ENCODE results near the gene LRCH4.

- TF ChIP-seq CTCF (IDR thresholded peaks at IDR 0.05) (no peak), EZH2 (IDR thresholded peaks at IDR 0.05; ENCODE audit: borderline replicate concordance, insufficient read depth, low read depth, low read length, poor library complexity, severe bottlenecking) (no peak)
Observed at GRCh38 chr7:100590077-100590737, 4.3 kb upstream of the LRCH4 start.
